ENCODE measurements around the gene HOMER3.
"Not testable (repeated sequence)": the region's sequence is repeated elsewhere in the genome, so short reads cannot be mapped to it uniquely, and the experiment has no call there.

Gene HOMER3

GRCh38 chr19:18922228-18922985 lies 18.6 kb downstream of the HOMER3 start:
- DNase-seq (ENCODE audit: low spot score), result no peak

GRCh38 chr19:18921593-18921992 lies 19.4 kb downstream of the HOMER3 start:
- DNase-seq (ENCODE audit: low spot score), result no peak

GRCh38 chr19:18920400-18920799 lies 20.6 kb downstream of the HOMER3 start:
- no peak for DNase-seq (ENCODE audit: low spot score)

- DNase-seq (ENCODE audit: low spot score), result no peak
Observed at GRCh38 chr19:18919900-18920214, 21.2 kb downstream of the HOMER3 start.

- peak; percentile 97 for DNase-seq (ENCODE audit: low spot score)
Observed at GRCh38 chr19:18919086-18919899, 21.7 kb downstream of the HOMER3 start, which contains the start of the genes COPE and DDX49. Gene COPE (minus strand): TSS chr19:18919387. CDS start chr19:18919348, 39 bp downstream. Gene DDX49 (plus strand): TSS chr19:18919715. CDS start chr19:18919742, 27 bp downstream.

GRCh38 chr19:18917593-18917992 lies 23.4 kb downstream of the HOMER3 start:
- not testable (repeated sequence) for DNase-seq (ENCODE audit: low spot score)

GRCh38 chr19:18915639-18916038 lies 25.4 kb downstream of the HOMER3 start:
- no peak for DNase-seq (ENCODE audit: low spot score)

- no peak for DNase-seq (ENCODE audit: low spot score)
Observed at GRCh38 chr19:18913466-18913865, 27.6 kb downstream of the HOMER3 start.

- no peak for DNase-seq (ENCODE audit: low spot score)
Observed at GRCh38 chr19:18912933-18913332, 28.1 kb downstream of the HOMER3 start.

GRCh38 chr19:18910801-18911436 lies 30.1 kb downstream of the HOMER3 start:
- DNase-seq (ENCODE audit: low spot score), result no peak

- DNase-seq (ENCODE audit: low spot score), result no peak
Observed at GRCh38 chr19:18910010-18910409, 31.0 kb downstream of the HOMER3 start.

- no peak for DNase-seq (ENCODE audit: low spot score)
Observed at GRCh38 chr19:18908917-18909619, 31.9 kb downstream of the HOMER3 start.

GRCh38 chr19:18906605-18907519 lies 34.2 kb downstream of the HOMER3 start:
- no peak for DNase-seq (ENCODE audit: low spot score)

GRCh38 chr19:18905513-18906236 lies 35.3 kb downstream of the HOMER3 start:
- no peak for DNase-seq (ENCODE audit: low spot score)

GRCh38 chr19:18905058-18905456 lies 36.0 kb downstream of the HOMER3 start:
- DNase-seq (ENCODE audit: low spot score), result no peak

GRCh38 chr19:18904334-18905057 lies 36.5 kb downstream of the HOMER3 start:
- DNase-seq (ENCODE audit: low spot score), result no peak

GRCh38 chr19:18903156-18904037 lies 37.6 kb downstream of the HOMER3 start:
- peak; percentile 66 for DNase-seq (ENCODE audit: low spot score)

GRCh38 chr19:18902519-18902918 lies 38.5 kb downstream of the HOMER3 start:
- not testable (repeated sequence) for DNase-seq (ENCODE audit: low spot score)

GRCh38 chr19:18901491-18901890 lies 39.5 kb downstream of the HOMER3 start:
- DNase-seq (ENCODE audit: low spot score), result no peak

All from left forelimb (tissue), 1 donor.